Naive thymus-derived CD4-positive, alpha-beta T cell (primary cell): ENCODE measurements around the gene DCAF15. TPM values are rescaled to one million over a fixed set of nuclear protein-coding genes. Genes with fewer than 3 reads are reported as not detected.

Experiments used
- ATAC-seq: fragments of 150-1000 bp; cut with Tn5 transposase; 2 replicates; pipeline ENCODE4 v1.10.0; 2021; ENCODE audit warnings: mild to moderate bottlenecking, moderate library complexity
- CTCF ChIA-PET: fragments of 350-600 bp; sonication (Branson Sonifier 250); formaldehyde crosslinking; loops from one replicate; lab custom pipeline; 2021; ENCODE audit warnings: antibody characterized with exemption; lab: Charles Lee
- POLR2A ChIA-PET: fragments of 350-600 bp; sonication (Branson Sonifier 250); formaldehyde crosslinking; loops from one replicate; lab custom pipeline; 2021; ENCODE audit warnings: antibody characterized with exemption, inconsistent platforms; lab: Charles Lee
- DNase-seq, 9 donors: peaks; one replicate each; pipeline versions ENCODE4 v3.0.0 to v3.0.0-alpha.2; 2020 to 2022; ENCODE audit warnings: mixed read lengths in 1 of 9
- H3K27ac ChIP-seq: one replicate; pipeline ENCODE4 v1.7.0; 2013; ENCODE audit warnings: mild to moderate bottlenecking, low read depth, low read length, moderate library complexity
- H3K27me3 ChIP-seq, 2 donors: one replicate each; pipeline ENCODE4 v1.7.0; 2013; ENCODE audit warnings: low read length in 2 of 2, mild to moderate bottlenecking in 2 of 2, moderate library complexity in 2 of 2; ENCODE audit not compliant: control insufficient read depth in 2 of 2, insufficient read depth in 2 of 2
- H3K36me3 ChIP-seq, 3 experiments: 1 replicate in 2 of 3; 2 replicates in 1 of 3; pipeline ENCODE4 v1.7.0; 2013; ENCODE audit warnings: low read length in 3 of 3, mild to moderate bottlenecking in 3 of 3, moderate library complexity in 1 of 3; ENCODE audit not compliant: insufficient read depth in 3 of 3, control insufficient read depth in 2 of 3
- H3K4me1 ChIP-seq, 2 donors: one replicate each; pipeline ENCODE4 v1.7.0; 2013; ENCODE audit warnings: low read length in 2 of 2, mild to moderate bottlenecking in 2 of 2, moderate library complexity in 1 of 2; ENCODE audit not compliant: control insufficient read depth in 2 of 2, insufficient read depth in 2 of 2
- H3K4me3 ChIP-seq: 2 replicates; pipeline ENCODE4 v1.7.0; 2013; ENCODE audit warnings: mild to moderate bottlenecking, low read length
- H3K9me3 ChIP-seq, 3 experiments: 1 replicate in 2 of 3; 2 replicates in 1 of 3; pipeline ENCODE4 v1.7.0; 2013; ENCODE audit warnings: low read length in 3 of 3; ENCODE audit not compliant: control insufficient read depth in 2 of 3
- H3K27ac Mint-ChIP-seq, 9 donors: one replicate each; pipeline ENCODE4 v1.8.0; 2020 to 2022; ENCODE audit warnings: mixed read lengths in 9 of 9, mild to moderate bottlenecking in 8 of 9, moderate library complexity in 5 of 9, inconsistent platforms in 2 of 9
- H3K27me3 Mint-ChIP-seq, 5 donors: one replicate each; pipeline ENCODE4 v1.8.0; 2021 to 2022; ENCODE audit warnings: mixed read lengths in 5 of 5, mild to moderate bottlenecking in 1 of 5
- H3K36me3 Mint-ChIP-seq, 5 donors: one replicate each; pipeline ENCODE4 v1.8.0; 2020 to 2022; ENCODE audit warnings: mixed read lengths in 5 of 5, mild to moderate bottlenecking in 3 of 5, inconsistent platforms in 1 of 5
- H3K4me1 Mint-ChIP-seq, 7 donors: one replicate each; pipeline ENCODE4 v1.8.0; 2020 to 2022; ENCODE audit warnings: mixed read lengths in 7 of 7, mild to moderate bottlenecking in 3 of 7, inconsistent platforms in 1 of 7
- H3K4me3 Mint-ChIP-seq, 10 donors: one replicate each; pipeline ENCODE4 v1.8.0; 2020 to 2022; ENCODE audit warnings: mild to moderate bottlenecking in 10 of 10, mixed read lengths in 10 of 10, moderate library complexity in 6 of 10, inconsistent platforms in 2 of 10
- H3K9me3 Mint-ChIP-seq, 11 donors: one replicate each; pipeline ENCODE4 v1.8.0; 2020 to 2022; ENCODE audit warnings: mixed read lengths in 11 of 11, mild to moderate bottlenecking in 4 of 11, inconsistent platforms in 1 of 11, moderate library complexity in 1 of 11
- intact Hi-C, 2 donors: fragments of 100-400 bp; cut with micrococcal nuclease; formaldehyde crosslinking; loops; one replicate each; pipeline ENCODE4 v1.15.1; 2023
- polyA plus RNA-seq, 2 donors: library from polyadenylated mRNA; unstranded; fragments of 300-500 nt; fragmentation: Illumina TruSeq; gene quantifications; one replicate each; pipeline ENCODE4 v1.2.3, GENCODE V29; 2021
- total RNA-seq, 6 experiments: library from RNA in 5 of 6; stranded (reverse) in 5 of 6; gene quantifications; 1 replicate in 5 of 6; 2 replicates in 1 of 6; pipeline ENCODE4 v1.2.3 and lab custom pipeline; 2021 to 2026

DCAF15 gene
- total and polyA plus RNA-seq, 7 experiments from 2014 or later, result 3.7 to 92.0 (median 84.5) TPM

- no peak overlapping the region for H3K27ac ChIP-seq
- Mint-ChIP-seq H3K27ac (no peak overlapping the region), H3K36me3 (no peaks in the 10 kb centered on the region), H3K9me3 (peaks cover 0 to 2% (median 0%) of the 10 kb centered on the region in 11 donors), H3K27me3 (no peaks in the 10 kb centered on the region), H3K4me1 (no peaks in the 10 kb centered on the region), H3K4me3 (no peak overlapping the region)
- no peak for DNase-seq
- intact Hi-C loops, result no loop called here
- ATAC-seq, result no peak
- no peaks in the 10 kb centered on the region for H3K27me3 ChIP-seq
- ChIA-PET CTCF (no interaction called here), POLR2A (no interaction called here)
- H3K36me3 ChIP-seq, result no peaks in the 10 kb centered on the region
- H3K4me3 ChIP-seq, result no peak overlapping the region
- no peaks in the 10 kb centered on the region for H3K4me1 ChIP-seq
- no peaks in the 10 kb centered on the region for H3K9me3 ChIP-seq
These were observed 5.9 kb upstream of the DCAF15 start for GRCh38 chr19:13946414-13946813.

DNA sequence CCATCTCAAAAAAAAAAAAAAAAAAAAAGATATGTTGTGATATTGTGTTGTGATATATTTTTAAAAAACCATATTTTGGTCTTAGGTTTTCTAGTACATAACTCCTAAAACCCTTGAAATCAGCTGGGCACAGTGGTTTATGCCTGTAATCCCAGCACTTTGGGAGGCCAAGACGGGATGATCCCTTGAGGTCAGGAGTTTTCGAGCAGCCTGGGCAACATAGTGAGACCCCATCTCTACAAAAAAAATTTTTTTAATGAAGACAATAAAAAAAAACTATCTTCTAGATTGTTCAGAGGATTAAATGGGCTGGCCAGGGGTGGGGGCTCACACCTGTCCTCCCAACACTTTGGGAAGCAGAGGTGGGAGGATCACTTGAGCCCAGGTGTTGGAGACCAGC, 1.3 kb upstream of the DCAF15 start:
- ChIA-PET POLR2A (interaction anchor here (0.5 to 6.3 kb wide), 7 partner anchors 35 to 475 kb away, joined by 3 to 59 read pairs (median 8); partner anchors contain the start of genes IL27RA and RFX1), CTCF (interaction anchor here (1.1 to 2.8 kb wide), 2 partner anchors 97 to 109 kb away, joined by 4 to 9 read pairs; no protein-coding TSS in a partner anchor)
- peak overlapping the region; percentile 90 for H3K27ac ChIP-seq
- H3K4me1 Mint-ChIP-seq, result peaks cover 5 to 24% (median 19%) of the 10 kb centered on the region in 7 donors
- peaks cover 13 to 17% of the 10 kb centered on the region in 2 donors for H3K4me1 ChIP-seq
- H3K27me3 ChIP-seq, result no peaks in the 10 kb centered on the region
- H3K36me3 Mint-ChIP-seq, result peaks cover 0 to 5% (median 0%) of the 10 kb centered on the region in 5 donors
- H3K9me3 Mint-ChIP-seq, result no peaks in the 10 kb centered on the region
- ATAC-seq, result no peak
- H3K27me3 Mint-ChIP-seq, result no peaks in the 10 kb centered on the region
- H3K4me3 Mint-ChIP-seq, result peak overlapping the region in 1 of 10 donors; percentile 89
- intact Hi-C loops, result loop anchor here (5.0 kb wide), 2 partner anchors 96 to 166 kb away; partner anchors contain the start of gene PRKACA (in 1 of the 2)
- H3K27ac Mint-ChIP-seq, result no peak overlapping the region
- no peaks in the 10 kb centered on the region for H3K9me3 ChIP-seq
- H3K4me3 ChIP-seq, result no peak overlapping the region
- H3K36me3 ChIP-seq, result peaks cover 0 to 22% (median 0%) of the 10 kb centered on the region in 3 experiments
- no peak for DNase-seq

- ChIA-PET POLR2A (interaction anchor here (0.5 to 6.3 kb wide), 13 partner anchors 10 to 474 kb away, joined by 3 to 59 read pairs (median 5); partner anchors contain the start of genes BRME1, CC2D1A, IL27RA and RFX1), CTCF (interaction anchor here (1.1 to 2.8 kb wide), 3 partner anchors 49 to 109 kb away, joined by 4 to 9 read pairs (median 5); no protein-coding TSS in a partner anchor)
- H3K4me3 ChIP-seq, result peak overlapping the region; percentile 40
- peaks cover 0 to 30% (median 0%) of the 10 kb centered on the region in 3 experiments for H3K36me3 ChIP-seq
- ATAC-seq (no peak), DNase-seq (no peak)
- intact Hi-C loops, result loop anchor here (1.0 to 5.0 kb wide), 12 partner anchors 35 to 185 kb away; partner anchors contain the start of genes BRME1 (in 2 of the 2), CC2D1A (in 2 of the 2), RFX1 (in 2 of the 2) and ASF1B (in 1 of the 2)
- H3K4me1 ChIP-seq, result peaks cover 13 to 17% of the 10 kb centered on the region in 2 donors
- H3K27me3 ChIP-seq, result no peaks in the 10 kb centered on the region
- H3K27ac ChIP-seq, result peak overlapping the region; percentile 90
- Mint-ChIP-seq H3K27me3 (no peaks in the 10 kb centered on the region), H3K27ac (peak overlapping the region; percentile 86 to 99 (median 91)), H3K4me1 (peaks cover 5 to 24% (median 19%) of the 10 kb centered on the region in 7 donors), H3K4me3 (peak overlapping the region; percentile 72 to 99 (median 93)), H3K36me3 (peaks cover 0 to 6% (median 0%) of the 10 kb centered on the region in 5 donors), H3K9me3 (no peaks in the 10 kb centered on the region)
- no peaks in the 10 kb centered on the region for H3K9me3 ChIP-seq
These were observed 533 bp upstream of the DCAF15 start for GRCh38 chr19:13951799-13952153.

- POLR2A ChIA-PET, result interaction anchor here (0.6 to 6.3 kb wide), 14 partner anchors 9 to 116 kb away, joined by 3 to 59 read pairs (median 5); partner anchors contain the start of genes BRME1, CC2D1A, IL27RA and RFX1
- H3K27me3 ChIP-seq, result no peaks in the 10 kb centered on the region
- H3K27ac Mint-ChIP-seq, result peak overlapping the region in 8 of 9 donors; percentile 67 to 91 (median 82)
- H3K36me3 Mint-ChIP-seq, result peaks cover 0 to 10% (median 0%) of the 10 kb centered on the region in 5 donors
- peak overlapping the region; percentile 75 for H3K4me3 ChIP-seq
- H3K4me3 Mint-ChIP-seq, result peak overlapping the region; percentile 74 to 94 (median 86)
- H3K36me3 ChIP-seq, result peaks cover 0 to 42% (median 0%) of the 10 kb centered on the region in 3 experiments
- H3K4me1 Mint-ChIP-seq, result peaks cover 5 to 24% (median 19%) of the 10 kb centered on the region in 7 donors
- DNase-seq (no peak), ATAC-seq (no peak)
- intact Hi-C loops, result loop anchor here (1.0 to 5.0 kb wide), 12 partner anchors 33 to 183 kb away; partner anchors contain the start of genes BRME1 (in 2 of the 2), CC2D1A (in 2 of the 2), RFX1 (in 2 of the 2) and ASF1B (in 1 of the 2)
- no peaks in the 10 kb centered on the region for H3K9me3 ChIP-seq
- CTCF ChIA-PET, result interaction anchor here (0.8 to 2.8 kb wide), 5 partner anchors 29 to 95 kb away, joined by 3 to 9 read pairs (median 5); partner anchors contain the start of gene IL27RA
- no peaks in the 10 kb centered on the region for H3K27me3 Mint-ChIP-seq
- no peaks in the 10 kb centered on the region for H3K9me3 Mint-ChIP-seq
- H3K27ac ChIP-seq, result peak overlapping the region; percentile 90
- peaks cover 13 to 17% of the 10 kb centered on the region in 2 donors for H3K4me1 ChIP-seq
These were observed 722 bp downstream of the DCAF15 start for GRCh38 chr19:13952931-13953531.

DNA sequence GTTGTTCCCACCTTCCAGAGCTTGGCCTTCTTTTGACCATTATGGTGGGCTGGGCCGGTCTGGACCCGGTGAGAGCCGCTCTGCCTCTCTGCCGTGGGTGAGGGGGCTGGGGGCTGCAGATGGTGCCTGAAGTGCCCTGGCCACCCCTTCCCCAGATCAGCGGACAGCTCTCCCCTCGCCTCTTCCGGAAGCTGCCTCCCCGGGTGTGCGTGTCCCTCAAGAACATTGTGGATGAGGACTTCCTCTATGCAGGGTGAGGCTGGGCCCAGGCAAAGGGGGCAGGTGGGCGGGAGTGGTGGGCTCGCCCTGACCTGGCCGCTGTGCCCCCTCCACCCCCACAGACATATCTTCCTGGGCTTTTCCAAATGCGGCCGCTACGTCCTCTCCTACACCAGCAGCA, 1.9 kb downstream of the DCAF15 start:
- ChIA-PET CTCF (no interaction called here), POLR2A (interaction anchor here (0.6 to 6.3 kb wide), 7 partner anchors 32 to 77 kb away, joined by 3 to 59 read pairs (median 15); partner anchors contain the start of genes IL27RA and RFX1)
- H3K27me3 Mint-ChIP-seq, result no peaks in the 10 kb centered on the region
- peak overlapping the region; percentile 23 to 94 (median 84) for H3K4me3 Mint-ChIP-seq
- no peak overlapping the region for H3K4me3 ChIP-seq
- H3K36me3 Mint-ChIP-seq, result peaks cover 0 to 16% (median 0%) of the 10 kb centered on the region in 5 donors
- H3K9me3 ChIP-seq, result no peaks in the 10 kb centered on the region
- peaks cover 0 to 54% (median 0%) of the 10 kb centered on the region in 3 experiments for H3K36me3 ChIP-seq
- H3K4me1 Mint-ChIP-seq, result peaks cover 5 to 28% (median 19%) of the 10 kb centered on the region in 7 donors
- H3K9me3 Mint-ChIP-seq, result no peaks in the 10 kb centered on the region
- DNase-seq (no peak), ATAC-seq (no peak)
- peak overlapping the region; percentile 1 for H3K27ac ChIP-seq
- peaks cover 13 to 17% of the 10 kb centered on the region in 2 donors for H3K4me1 ChIP-seq
- H3K27me3 ChIP-seq, result no peaks in the 10 kb centered on the region
- intact Hi-C loops, result loop anchor here (5.0 kb wide), 2 partner anchors 93 to 163 kb away; partner anchors contain the start of gene PRKACA (in 1 of the 2)
- peak overlapping the region in 5 of 9 donors; percentile 21 to 91 (median 71) for H3K27ac Mint-ChIP-seq

- CTCF ChIA-PET, result interaction anchor here (1.2 kb wide), 1 partner anchor 31 kb away, joined by 3 read pairs; no protein-coding TSS in a partner anchor
- intact Hi-C loops, result no loop called here
- Histone ChIP-seq H3K27ac (no peak overlapping the region), H3K4me3 (no peak overlapping the region), H3K4me1 (peaks cover 13 to 17% of the 10 kb centered on the region in 2 donors), H3K9me3 (no peaks in the 10 kb centered on the region), H3K27me3 (no peaks in the 10 kb centered on the region), H3K36me3 (peaks cover 0 to 68% (median 0%) of the 10 kb centered on the region in 3 experiments)
- Mint-ChIP-seq H3K27ac (no peak overlapping the region), H3K36me3 (peaks cover 0 to 16% (median 0%) of the 10 kb centered on the region in 5 donors), H3K4me1 (peaks cover 5 to 28% (median 19%) of the 10 kb centered on the region in 7 donors), H3K9me3 (no peaks in the 10 kb centered on the region), H3K4me3 (peak overlapping the region in 1 of 10 donors; percentile 38), H3K27me3 (no peaks in the 10 kb centered on the region)
- ATAC-seq, result no peak
- no peak for DNase-seq
- POLR2A ChIA-PET, result interaction anchor here (1.0 to 6.3 kb wide), 4 partner anchors 15 to 75 kb away, joined by 3 to 59 read pairs (median 4); partner anchors contain the start of gene IL27RA
These were observed 3.5 kb downstream of the DCAF15 start for GRCh38 chr19:13955662-13956364.
